ENCODE measurements around the gene NFE2L1. TPM values are rescaled to one million over a fixed set of nuclear protein-coding genes. Genes with fewer than 3 reads are reported as not detected.

The NFE2L1 gene
- total RNA-seq, 1 experiment from 2014 or later, result 21.3 TPM

DNA sequence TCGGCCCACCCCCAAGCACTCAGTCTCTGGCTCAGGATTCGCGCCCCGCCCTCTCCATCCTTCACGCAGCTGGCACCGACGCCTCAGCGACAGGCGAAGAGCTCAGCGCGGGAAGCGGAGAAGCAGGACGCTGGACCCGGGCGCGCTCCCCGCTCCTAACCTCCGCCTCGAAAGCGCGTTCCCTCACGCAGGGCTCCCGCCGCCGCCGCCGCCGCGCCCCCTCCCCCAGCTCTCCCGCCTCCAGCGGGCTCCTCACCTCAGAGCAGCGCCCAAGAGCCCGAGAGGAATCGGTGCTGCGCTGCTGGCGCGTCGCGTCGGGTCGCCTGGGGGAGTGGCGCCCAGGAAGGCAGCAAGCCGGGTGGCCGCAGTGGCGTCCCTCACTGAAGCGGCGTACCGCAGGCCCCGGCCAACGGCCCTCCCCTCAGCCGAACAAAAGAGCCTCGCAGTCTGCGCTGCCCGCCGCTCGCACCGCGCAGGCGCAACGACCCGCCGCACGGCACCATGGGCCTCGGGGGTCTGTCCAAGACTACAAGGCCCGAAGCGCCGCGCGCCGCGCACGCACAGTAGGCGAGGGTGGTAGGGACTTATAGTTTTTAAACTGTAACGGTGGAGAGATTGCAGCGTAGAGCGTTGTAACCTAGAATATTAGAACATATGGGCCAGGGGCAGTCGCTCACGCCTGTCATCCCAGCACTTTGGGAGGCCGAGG, 53.0 kb downstream of the NFE2L1 start, which contains the start of gene CBX1:
Gene CBX1 (minus strand): TSS at position 467 of the 709 bp plus-strand sequence. CDS start 24,474 bp downstream, outside the sequence.
- DNase-seq (ENCODE audit: low spot score), result peak; percentile 91
- in situ Hi-C loops (cut with HindIII; ENCODE audit: low sequenced_read_pairs), result no loop called here

GRCh38 chr17:48102043-48102750, 54.0 kb downstream of the NFE2L1 start:
- no peak for DNase-seq (ENCODE audit: low spot score)
- in situ Hi-C loops (cut with HindIII; ENCODE audit: low sequenced_read_pairs), result no loop called here

- in situ Hi-C loops (cut with HindIII; ENCODE audit: low sequenced_read_pairs), result no loop called here
- DNase-seq (ENCODE audit: low spot score), result no peak
Observed at GRCh38 chr17:48102798-48103715, 54.9 kb downstream of the NFE2L1 start.

- in situ Hi-C loops (cut with HindIII; ENCODE audit: low sequenced_read_pairs), result no loop called here
- DNase-seq (ENCODE audit: low spot score), result no peak
Observed at GRCh38 chr17:48104440-48104839, 56.3 kb downstream of the NFE2L1 start.

DNA sequence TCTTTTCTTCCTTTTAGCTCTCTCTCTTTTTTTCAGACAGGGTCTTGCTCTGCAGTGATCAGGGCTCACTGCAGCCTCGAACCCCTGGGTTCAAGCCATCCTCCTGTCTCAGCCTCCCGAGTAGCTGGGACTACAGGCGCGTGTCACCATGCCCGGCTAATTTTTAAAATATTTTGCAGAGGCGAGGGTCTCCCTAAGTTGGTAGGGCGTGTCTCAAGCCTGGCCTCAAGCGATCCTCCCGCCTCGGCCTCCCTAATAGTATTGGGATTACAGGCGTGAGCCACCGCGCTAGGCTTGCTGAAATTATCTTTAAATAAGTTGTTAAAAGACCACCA, 58.6 kb downstream of the NFE2L1 start:
- no peak for DNase-seq (ENCODE audit: low spot score)
- in situ Hi-C loops (cut with HindIII; ENCODE audit: low sequenced_read_pairs), result no loop called here

DNA sequence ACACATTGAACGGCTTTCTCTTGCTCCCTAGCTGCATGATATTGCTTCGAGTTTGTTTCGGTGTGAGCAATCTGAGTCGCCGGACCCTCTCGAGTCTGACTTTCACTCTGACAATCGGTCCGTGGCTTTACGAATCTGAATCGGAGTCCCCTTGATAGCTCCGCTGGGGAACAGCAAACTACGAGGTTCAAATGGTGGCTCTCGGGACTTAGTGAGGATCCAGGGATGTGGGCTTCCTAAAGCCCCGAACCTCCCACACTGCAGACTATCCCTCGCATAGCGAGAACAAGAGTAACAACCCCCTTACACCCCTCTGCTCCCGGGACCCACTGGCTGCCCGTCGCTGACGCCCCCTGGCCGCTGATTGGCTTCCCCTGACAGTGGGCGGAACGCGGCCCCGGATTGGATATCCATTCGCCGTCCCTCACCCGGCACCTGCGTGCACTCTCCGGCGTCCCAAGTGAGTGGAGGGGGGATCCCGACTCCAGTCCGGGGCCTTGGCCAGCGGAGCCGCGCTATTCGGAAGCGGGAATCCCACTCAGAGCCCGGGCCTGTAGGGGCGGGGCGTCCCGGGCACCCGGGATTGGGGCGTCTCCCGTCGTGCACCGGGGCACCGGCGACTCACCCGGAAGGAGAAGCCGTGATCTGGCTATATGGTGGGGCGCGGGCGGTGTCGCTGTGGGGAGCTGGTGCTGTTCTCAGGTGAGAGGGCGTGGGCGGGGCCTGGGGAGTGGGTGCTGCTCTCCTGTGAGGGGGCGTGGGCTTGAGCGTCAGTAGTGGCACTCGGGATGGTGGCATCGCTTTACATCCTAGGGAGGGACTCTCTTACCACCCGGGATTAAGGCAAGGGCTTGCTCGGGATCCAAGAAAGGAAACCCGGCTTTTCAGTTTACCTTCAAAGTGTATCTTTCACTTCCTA, 59.2 kb downstream of the NFE2L1 start, which contains the start of gene SNX11:
Gene SNX11 (plus strand): TSS at position 630 of the 919 bp plus-strand sequence. CDS start 4,278 bp downstream, outside the sequence.
- in situ Hi-C loops (cut with HindIII; ENCODE audit: low sequenced_read_pairs), result no loop called here
- peak; percentile 92 for DNase-seq (ENCODE audit: low spot score)

- DNase-seq (ENCODE audit: low spot score), result no peak
- in situ Hi-C loops (cut with HindIII; ENCODE audit: low sequenced_read_pairs), result no loop called here
Observed at GRCh38 chr17:48110761-48111160, 62.6 kb downstream of the NFE2L1 start.

Other genes with a start within 250 kb of the NFE2L1 start
- gene OSBPL7, start 226.6 kb upstream of the NFE2L1 start, total RNA-seq (2014; rRNA removed; shearing (Covaris generic)), result 4.2 and 5.6 TPM in 2 replicates
- 75.4 and 95.6 TPM in 2 replicates for gene MRPL10, start 216.8 kb upstream of the NFE2L1 start, total RNA-seq (2014; rRNA removed; shearing (Covaris generic))
- 0.12 TPM in 1 of 2 replicates, not detected in the other for gene LRRC46, start 216.7 kb upstream of the NFE2L1 start, total RNA-seq (2014; rRNA removed; shearing (Covaris generic))
- gene SCRN2, start 207.1 kb upstream of the NFE2L1 start, total RNA-seq (2014; rRNA removed; shearing (Covaris generic)), result 68.4 and 72.7 TPM in 2 replicates
- gene SP6, start 197.2 kb upstream of the NFE2L1 start, total RNA-seq (2014; rRNA removed; shearing (Covaris generic)), result 6.7 and 8.5 TPM in 2 replicates
- gene SP2, start 152.1 kb upstream of the NFE2L1 start, total RNA-seq (2014; rRNA removed; shearing (Covaris generic)), result 0.68 and 0.71 TPM in 2 replicates
- gene PNPO, start 106.8 kb upstream of the NFE2L1 start, total RNA-seq (2014; rRNA removed; shearing (Covaris generic)), result 50.2 and 90.7 TPM in 2 replicates
- gene PRR15L, start 90.5 kb upstream of the NFE2L1 start, total RNA-seq (2014; rRNA removed; shearing (Covaris generic)), result not detected in 2 replicates
- gene CDK5RAP3, start 77.2 kb upstream of the NFE2L1 start, total RNA-seq (2014; rRNA removed; shearing (Covaris generic)), result 101 and 129 TPM in 2 replicates
- gene COPZ2, start 10.6 kb upstream of the NFE2L1 start, total RNA-seq (2014; rRNA removed; shearing (Covaris generic)), result not detected in 2 replicates
- 54.5 and 65.0 TPM in 2 replicates for gene CBX1, start 53.1 kb downstream of the NFE2L1 start, total RNA-seq (2014; rRNA removed; shearing (Covaris generic))
- 22.5 and 25.2 TPM in 2 replicates for gene SNX11, start 59.4 kb downstream of the NFE2L1 start, total RNA-seq (2014; rRNA removed; shearing (Covaris generic))

Measured in G401 (cell line).